DMS53 (cell line): ENCODE data around the gene NGEF.

Experiments
- DNase-seq: peaks from one replicate; lab custom pipeline; 2025; lab: John Stamatoyannopoulos, UW

Gene NGEF

GRCh38 chr2:232833830-232834229 is 179.2 kb downstream of the NGEF start:
- DNase-seq: no peak

- DNase-seq: no peak
Measured at GRCh38 chr2:232831496-232831895, 181.6 kb downstream of the NGEF start.

DNA sequence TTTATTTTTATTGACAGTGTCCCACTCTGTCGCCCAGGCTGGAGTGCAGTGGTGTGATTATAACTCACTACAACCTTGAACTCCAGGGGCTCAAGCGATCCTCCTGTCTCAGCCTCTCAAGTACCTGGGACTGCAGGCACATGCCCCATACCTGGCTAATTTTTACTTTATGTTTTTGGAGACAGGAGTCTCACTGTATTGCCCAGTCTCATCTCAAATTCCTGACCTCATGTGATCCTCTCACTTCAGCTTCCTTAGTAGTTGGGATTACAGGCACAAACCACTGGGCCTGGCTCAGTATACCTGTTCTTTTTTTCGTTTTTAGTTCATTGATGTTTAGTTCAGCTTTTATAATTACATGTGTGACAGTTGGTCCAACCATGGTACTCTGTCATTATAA is 183.1 kb downstream of the NGEF start:
- DNase-seq: no peak
